Ureter (tissue), 1 donor: ENCODE results near the gene HOXC13. TPM values are rescaled to one million over a fixed set of nuclear protein-coding genes. Genes with fewer than 3 reads are reported as not detected.
A peak's percentile ranks its signal among the peaks of the same experiment; 100 is the strongest.

ENCODE experiments used
- DNase-seq: peaks from one replicate; pipeline ENCODE4 v3.0.0-alpha.2; 2020; ENCODE audit warnings: low spot score
- total RNA-seq: library from RNA; stranded (reverse); gene quantifications from one replicate; pipeline ENCODE4 v1.2.4, GENCODE V29; 2023
- donor health status: DM: yes; HTN: yes; CAD: no.

The HOXC13 gene
- total RNA-seq, 1 donor from 2014 or later = 0.21 TPM

GRCh38 chr12:53982648-53983567 is 44.3 kb downstream of the HOXC13 start:
- DNase-seq = no peak

- DNase-seq = no peak
Measured at GRCh38 chr12:53983568-53983949, 44.9 kb downstream of the HOXC13 start.

- no peak for DNase-seq
Measured at GRCh38 chr12:53983950-53984572, 45.4 kb downstream of the HOXC13 start.

DNA sequence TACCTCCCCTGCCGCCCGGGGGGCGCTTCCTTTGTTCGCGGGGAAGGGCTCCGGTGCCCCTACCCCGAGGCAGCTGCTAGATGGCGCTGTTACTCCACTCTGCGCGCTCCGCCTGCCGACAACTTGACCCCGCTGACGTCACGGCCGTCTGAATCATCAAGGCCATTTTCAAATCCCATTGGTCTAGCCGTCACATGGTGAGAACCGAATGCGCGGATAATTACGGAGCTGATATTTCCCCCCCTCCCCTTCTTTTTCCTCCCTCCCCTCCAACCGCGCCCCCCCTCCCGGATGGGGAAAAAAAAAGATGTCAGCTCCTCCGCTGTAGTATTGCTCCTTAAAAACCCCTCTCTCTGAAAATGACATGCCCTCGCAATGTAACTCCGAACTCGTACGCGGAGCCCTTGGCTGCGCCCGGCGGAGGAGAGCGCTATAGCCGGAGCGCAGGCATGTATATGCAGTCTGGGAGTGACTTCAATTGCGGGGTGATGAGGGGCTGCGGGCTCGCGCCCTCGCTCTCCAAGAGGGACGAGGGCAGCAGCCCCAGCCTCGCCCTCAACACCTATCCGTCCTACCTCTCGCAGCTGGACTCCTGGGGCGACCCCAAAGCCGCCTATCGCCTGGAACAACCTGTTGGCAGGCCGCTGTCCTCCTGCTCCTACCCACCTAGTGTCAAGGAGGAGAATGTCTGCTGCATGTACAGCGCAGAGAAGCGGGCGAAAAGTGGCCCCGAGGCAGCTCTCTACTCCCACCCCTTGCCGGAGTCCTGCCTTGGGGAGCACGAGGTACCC is 46.5 kb downstream of the HOXC13 start, which contains the start of gene HOXC10:
Gene HOXC10 (plus strand): TSS at position 246 of the 791 bp plus-strand sequence. CDS start 114 bp downstream, at position 360.
- DNase-seq = peak; percentile 94

DNA sequence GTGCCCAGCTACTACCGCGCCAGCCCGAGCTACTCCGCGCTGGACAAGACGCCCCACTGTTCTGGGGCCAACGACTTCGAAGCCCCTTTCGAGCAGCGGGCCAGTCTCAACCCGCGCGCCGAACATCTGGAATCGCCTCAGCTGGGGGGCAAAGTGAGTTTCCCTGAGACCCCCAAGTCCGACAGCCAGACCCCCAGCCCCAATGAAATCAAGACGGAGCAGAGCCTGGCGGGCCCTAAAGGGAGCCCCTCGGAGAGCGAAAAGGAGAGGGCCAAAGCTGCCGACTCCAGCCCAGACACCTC is 47.0 kb downstream of the HOXC13 start:
- no peak for DNase-seq

DNA sequence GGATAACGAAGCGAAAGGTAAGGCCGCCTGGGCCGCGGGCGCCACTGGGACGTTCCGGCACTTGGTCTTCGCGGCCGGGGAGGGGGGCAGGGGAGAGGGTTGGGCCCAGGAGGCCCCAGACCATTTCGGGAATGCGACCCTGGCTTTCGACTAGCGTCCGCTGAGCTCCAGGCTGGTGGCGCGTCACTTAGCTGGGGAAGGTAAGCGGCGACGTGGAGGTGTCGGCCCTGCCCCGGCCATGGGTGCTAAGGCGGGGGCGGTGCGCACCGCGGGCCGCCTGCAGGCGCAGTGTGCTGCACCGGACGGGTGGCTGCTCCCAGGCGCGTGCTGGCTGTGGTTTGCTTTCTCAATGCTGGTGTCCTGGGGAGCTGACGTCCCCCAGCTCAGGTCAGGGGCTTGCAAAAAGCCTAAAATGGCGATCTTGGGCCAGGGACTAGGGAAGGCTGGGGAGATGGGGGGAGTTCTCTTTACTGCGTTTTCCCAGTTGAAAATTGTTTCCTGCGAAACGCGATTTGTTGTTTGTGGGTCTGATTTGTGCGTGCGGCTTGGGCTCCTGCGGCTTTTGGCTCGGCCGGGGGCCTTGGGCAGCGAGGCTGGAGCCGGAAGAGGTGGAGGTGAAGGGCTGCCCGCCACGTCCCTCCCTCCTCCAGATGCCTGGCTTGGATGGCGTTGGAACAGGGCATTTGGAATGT is 47.5 kb downstream of the HOXC13 start:
- no peak for DNase-seq

- no peak for DNase-seq
Measured at GRCh38 chr12:53986686-53987483, 48.3 kb downstream of the HOXC13 start.

DNA sequence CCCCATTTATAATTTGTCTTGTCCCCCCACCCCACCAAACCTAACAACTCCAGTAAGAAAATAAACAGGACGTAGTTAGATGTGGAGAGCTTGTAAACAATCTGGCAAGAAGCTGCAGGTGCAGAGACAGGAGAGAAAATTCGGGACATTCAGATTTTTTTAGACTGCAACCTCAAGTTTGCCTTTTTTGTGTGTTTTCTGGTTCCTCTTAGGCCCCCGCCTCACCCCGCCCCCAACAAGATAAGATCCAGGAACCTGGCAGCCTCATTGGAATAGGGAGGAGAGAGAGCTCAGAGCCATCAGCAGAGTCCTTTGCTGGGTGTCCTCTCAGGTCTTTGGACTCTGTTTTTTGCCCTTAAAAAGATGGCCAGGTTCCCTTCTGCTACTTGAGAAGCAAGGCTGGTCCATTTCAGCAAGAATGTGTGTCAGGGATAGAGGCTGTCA is 49.2 kb downstream of the HOXC13 start:
- DNase-seq = no peak

DNA sequence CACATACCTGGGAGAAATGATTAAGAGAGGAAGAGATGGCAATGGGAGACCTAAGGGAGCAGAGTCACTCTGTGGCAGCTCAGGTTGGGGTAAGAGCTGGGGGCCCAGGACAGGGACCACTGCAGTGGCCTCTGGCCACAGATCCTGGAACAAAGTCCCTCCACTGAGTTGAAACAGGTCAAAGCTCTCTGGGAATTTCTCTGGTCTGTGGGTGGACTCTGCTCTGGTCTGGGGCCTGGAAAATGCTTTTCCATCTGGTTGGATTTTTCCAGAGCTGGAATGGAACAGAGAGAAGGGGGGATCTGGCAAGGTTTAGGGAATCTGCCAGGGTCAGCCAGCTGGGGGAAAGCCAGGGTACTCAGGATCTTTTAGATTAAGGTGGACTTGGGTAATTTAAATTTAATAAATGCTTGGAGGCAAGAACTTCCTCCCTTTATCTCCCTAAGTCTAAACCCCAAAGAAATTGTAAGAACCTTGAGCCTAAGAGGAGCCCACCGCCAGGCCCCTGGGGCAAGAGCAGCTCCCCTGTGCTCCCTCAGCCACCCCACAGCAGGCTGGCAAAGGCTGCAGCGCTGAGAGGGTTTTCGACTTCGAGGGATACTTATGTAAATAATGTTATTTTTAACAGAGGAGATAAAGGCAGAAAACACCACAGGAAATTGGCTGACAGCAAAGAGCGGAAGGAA is 50.1 kb downstream of the HOXC13 start:
- no peak for DNase-seq

- DNase-seq = no peak
Measured at GRCh38 chr12:53989227-53990113, 50.8 kb downstream of the HOXC13 start.

- no peak for DNase-seq
Measured at GRCh38 chr12:53990311-53991076, 51.9 kb downstream of the HOXC13 start.

DNA sequence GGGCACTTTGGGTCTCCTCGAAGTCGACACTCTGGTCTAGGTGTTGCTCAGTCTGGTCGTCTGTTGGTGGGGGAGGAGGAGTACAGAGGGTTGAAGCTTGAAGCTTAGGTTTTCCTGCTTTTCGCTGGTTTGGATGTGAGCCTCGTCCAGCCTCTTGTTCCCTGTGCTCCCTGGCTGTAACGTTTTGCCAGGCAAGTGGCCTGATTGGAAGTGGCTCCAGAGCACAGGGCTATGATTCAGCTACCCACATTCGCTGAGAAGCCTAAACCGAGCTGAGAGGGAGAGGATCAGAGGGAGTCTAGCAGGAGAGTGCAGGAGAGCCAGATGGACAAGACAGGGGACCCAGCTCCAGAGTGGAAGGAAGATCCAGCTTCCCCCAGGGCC is 52.4 kb downstream of the HOXC13 start:
- DNase-seq = no peak

- DNase-seq = no peak
Measured at GRCh38 chr12:53992377-53992889, 53.8 kb downstream of the HOXC13 start.

- DNase-seq = no peak
Measured at GRCh38 chr12:53993162-53994008, 54.8 kb downstream of the HOXC13 start.

GRCh38 chr12:53994009-53994263 is 55.3 kb downstream of the HOXC13 start:
- DNase-seq = no peak

- DNase-seq = no peak
Measured at GRCh38 chr12:53994264-53995001, 55.8 kb downstream of the HOXC13 start.

DNA sequence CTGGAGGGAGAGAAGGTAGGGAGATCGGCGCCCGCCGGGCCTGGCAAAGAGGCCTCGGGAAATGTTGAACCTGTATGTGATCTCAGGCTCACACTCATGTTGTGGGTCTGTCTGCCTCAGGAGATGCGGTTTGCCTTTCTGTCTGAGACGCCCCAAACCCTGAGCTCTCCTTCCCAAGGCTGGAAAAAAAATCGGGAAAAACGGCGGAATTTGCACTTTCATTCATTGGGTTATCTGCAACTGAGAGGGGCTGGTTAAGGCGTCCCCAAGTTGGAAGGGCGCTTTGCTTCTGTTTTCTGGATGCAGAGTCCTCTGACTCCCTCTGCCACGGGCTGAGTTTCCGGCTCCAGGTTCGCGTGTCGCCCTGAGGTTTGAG is 56.4 kb downstream of the HOXC13 start:
- DNase-seq = no peak
